Fibroblast of mammary gland (primary cell): Measurements from ENCODE around the gene ABLIM3.

ENCODE experiments used
- DNase-seq: peaks from one replicate; pipeline ENCODE4 v3.0.0-alpha.2; 2010; ENCODE audit warnings: low read depth
- H3K4me3 ChIP-seq: 2 replicates; pipeline ENCODE4 v1.5.1; 2011; ENCODE audit warnings: low read depth, mild to moderate bottlenecking, low read length, moderate library complexity; ENCODE audit not compliant: control insufficient read depth
- TF ChIP-seq, protein P1 (sequence below): conservative IDR thresholded peaks from 2 replicates; pipeline ENCODE4 v1.5.1; 2011; ENCODE audit warnings: low read depth, low read length, inconsistent platforms; ENCODE audit not compliant: control insufficient read depth, insufficient read depth

The ABLIM3 gene

DNA sequence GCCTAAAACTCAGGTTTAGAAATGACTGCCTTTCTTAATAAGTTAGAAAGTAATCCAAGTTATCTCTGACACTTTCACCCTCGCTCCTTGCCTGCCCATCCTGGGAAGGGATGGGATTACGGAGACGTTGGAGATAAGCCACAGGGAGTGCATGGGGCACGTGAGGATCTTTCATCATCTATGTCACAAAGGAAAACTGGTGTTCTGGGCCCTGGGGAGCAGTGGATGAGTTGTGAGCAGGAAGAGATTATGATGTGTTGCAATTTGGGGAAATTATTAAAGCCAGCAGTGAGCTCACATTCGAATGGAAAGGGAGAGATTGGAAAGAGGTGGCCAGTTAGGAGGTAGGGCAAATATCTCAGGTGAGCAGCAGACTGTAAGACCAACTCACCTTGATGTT lies 143.2 kb downstream of the ABLIM3 start:
- H3K4me3 ChIP-seq: no peak overlapping the region
- TF ChIP-seq, protein P1, sequence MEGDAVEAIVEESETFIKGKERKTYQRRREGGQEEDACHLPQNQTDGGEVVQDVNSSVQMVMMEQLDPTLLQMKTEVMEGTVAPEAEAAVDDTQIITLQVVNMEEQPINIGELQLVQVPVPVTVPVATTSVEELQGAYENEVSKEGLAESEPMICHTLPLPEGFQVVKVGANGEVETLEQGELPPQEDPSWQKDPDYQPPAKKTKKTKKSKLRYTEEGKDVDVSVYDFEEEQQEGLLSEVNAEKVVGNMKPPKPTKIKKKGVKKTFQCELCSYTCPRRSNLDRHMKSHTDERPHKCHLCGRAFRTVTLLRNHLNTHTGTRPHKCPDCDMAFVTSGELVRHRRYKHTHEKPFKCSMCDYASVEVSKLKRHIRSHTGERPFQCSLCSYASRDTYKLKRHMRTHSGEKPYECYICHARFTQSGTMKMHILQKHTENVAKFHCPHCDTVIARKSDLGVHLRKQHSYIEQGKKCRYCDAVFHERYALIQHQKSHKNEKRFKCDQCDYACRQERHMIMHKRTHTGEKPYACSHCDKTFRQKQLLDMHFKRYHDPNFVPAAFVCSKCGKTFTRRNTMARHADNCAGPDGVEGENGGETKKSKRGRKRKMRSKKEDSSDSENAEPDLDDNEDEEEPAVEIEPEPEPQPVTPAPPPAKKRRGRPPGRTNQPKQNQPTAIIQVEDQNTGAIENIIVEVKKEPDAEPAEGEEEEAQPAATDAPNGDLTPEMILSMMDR: no peak
- peak; percentile 81 for DNase-seq

DNA sequence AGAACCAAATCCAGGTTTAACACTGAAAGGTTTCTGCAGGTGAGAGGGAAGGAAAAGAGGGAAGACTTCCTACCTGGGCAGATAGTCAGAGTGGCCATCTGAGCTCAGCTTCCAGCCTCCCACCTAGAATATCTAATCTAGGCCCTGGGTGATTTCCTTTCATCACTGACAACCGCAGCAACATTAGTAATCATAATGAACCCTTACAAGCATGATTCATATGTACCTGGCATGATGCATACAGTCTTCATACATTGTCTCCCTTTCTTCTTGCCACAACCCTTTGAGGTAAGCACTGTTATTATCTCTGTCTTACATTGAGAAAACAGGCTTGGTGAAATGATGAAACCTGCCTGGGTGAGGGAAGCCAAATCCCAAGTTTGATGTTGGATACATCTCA lies 143.9 kb downstream of the ABLIM3 start:
- no peak for DNase-seq
- no peak overlapping the region for H3K4me3 ChIP-seq
- TF ChIP-seq, protein P1: no peak

DNA sequence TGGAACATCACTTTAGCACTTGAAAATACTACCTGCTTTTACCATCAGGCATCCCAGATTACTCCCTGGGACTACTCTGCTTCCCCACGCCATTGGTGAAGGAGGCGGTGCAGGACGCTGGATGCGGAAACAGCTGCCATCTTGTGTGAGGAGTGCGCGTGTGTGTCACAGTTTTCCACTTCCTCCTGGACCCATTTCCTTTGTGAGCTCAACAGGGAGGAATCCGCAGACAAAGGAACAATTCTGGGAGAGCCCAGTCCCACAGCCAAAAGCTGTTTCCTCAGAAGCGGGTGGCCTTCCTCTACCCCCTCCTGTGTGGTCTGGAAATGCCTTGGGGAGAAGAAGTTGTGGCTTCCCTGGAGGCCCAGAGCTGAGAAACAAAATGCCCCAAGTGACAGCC lies 147.1 kb downstream of the ABLIM3 start:
- no peak for DNase-seq
- TF ChIP-seq, protein P1: no peak
- no peak overlapping the region for H3K4me3 ChIP-seq

DNA sequence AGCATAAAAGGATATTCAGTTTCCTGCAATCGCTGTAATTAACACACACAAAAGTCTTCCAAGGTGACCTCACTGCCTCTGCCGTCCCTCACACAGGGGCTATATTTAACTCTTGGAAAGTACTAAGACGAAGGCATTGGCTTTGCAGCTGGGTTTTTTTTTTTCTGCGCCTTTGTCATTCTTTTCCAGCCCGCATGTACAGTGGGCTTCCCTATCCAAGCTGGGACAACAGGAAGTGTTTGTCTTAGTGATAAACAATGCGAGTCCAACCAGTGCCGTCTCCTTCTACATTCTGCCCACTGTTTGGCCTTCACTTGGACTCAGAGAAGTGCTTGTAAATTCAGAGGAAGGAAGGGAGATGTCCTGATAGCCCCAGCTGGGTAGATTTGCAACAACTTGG lies 148.0 kb downstream of the ABLIM3 start:
- H3K4me3 ChIP-seq: no peak overlapping the region
- no peak for DNase-seq

DNA sequence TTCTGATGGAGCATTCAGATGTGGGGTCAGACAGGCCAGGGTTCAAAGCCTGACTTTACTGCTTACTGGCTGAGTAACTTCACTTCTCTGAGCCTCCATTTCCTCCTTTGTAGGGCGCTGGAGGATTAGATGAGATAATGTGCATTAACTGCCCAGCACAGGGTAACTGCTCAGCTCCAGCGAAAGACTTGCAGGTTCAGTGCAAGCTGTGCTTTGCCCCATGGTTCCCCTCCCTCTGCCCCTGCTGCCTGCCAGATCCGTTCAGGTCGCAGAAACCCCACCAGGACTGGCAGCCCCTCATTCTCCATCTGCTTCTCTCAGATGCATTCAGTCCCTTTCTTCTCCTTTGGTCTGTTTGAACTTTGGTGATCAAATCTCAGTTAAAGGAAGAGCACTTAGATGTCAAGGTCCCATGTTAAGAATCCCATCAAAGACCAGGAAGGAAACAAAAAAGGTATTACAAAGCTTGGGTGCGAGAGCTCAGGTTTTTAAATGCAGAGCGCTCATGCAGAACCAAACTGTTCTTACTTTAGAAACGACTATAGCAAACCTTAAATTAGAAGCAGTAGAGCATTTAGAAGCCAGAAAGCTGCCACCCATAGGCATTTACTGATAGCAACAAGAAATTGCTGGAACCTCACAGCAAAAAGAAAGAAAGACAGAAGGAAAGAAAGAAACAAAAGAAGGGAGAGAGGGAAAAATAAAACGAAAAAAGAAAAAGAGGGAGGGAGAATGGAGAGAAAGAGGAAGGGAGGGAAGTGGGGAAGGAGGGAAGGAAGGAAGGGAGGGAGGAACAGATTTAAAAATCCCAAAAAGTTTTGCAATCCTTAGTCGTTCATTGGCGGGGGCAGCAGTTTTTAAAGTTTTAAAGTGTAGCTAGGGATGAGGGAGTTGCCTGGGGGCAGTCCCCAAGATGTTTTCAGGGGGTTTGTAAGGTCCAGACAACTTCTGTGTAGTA lies 153.9 kb downstream of the ABLIM3 start:
- no peak for DNase-seq
- TF ChIP-seq, protein P1: no peak

More for the DNA sequence above, 148.0 kb downstream of the ABLIM3 start:
- TF ChIP-seq, protein P1: no peak

DNA sequence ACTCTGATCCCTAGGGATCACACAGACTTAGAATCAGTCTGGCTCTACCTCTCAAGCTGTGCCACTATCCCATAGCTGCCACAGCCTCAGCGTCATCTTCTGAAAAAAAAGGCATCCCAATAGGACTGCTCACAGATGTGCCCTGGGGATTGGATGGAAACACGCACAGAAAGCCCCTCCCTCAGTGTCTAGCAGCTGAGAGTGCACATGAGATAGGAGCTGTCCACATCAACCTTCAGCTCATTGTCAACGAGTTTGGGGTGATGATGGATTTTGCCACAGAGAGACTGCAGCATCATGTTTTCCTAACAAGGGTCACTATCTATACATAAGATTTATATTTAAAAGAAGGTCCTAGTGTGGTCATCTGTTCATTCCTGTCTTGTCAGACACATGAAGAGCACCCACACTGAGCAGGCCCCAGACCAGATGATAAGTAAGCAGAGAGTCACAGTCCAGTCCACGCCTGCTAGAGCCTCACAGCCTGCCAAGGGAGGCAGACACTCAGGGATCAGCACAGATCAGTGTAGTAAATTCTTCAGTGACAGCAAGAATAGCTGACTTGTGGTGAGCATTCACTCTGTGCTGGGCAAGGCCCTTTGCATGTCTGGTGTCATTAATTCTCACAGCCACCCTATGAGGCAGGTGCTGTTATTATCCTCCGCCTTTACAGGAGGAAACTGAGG lies 156.2 kb downstream of the ABLIM3 start:
- no peak for DNase-seq
- TF ChIP-seq, protein P1: no peak
- H3K4me3 ChIP-seq: no peak overlapping the region

More for the DNA sequence above, 153.9 kb downstream of the ABLIM3 start:
- H3K4me3 ChIP-seq: no peak overlapping the region
